SK-N-SH (cell line): ENCODE measurements around the gene BTG2. TPM values are rescaled to one million over a fixed set of nuclear protein-coding genes. Genes with fewer than 3 reads are reported as not detected.

Experiments
- CTCF ChIA-PET: fragments of 300-600, 350-600 bp; formaldehyde crosslinking; extraction: SDS; loops from one replicate; lab custom pipeline; 2021; lab: Yijun Ruan, JAX
- POLR2A ChIA-PET: fragments of 350-600 bp; sonication (Branson Sonifier 250); formaldehyde crosslinking; extraction: SDS; loops from one replicate; lab custom pipeline; 2020; ENCODE audit warnings: antibody characterized with exemption, inconsistent platforms; lab: Yijun Ruan, JAX
- DNase-seq: peaks from one replicate; pipeline ENCODE4 v3.0.0; 2012
- H2AFZ ChIP-seq: fragments of 200-600 bp; sonication (generic); 2 replicates; pipeline ENCODE4 v1.8.1; 2016; ENCODE audit warnings: antibody characterized with exemption, mild to moderate bottlenecking, low read depth
- H3F3A ChIP-seq: fragments of 200-600 bp; sonication (generic); replicated peaks from 2 replicates; pipeline ENCODE3; 2016; ENCODE audit warnings: antibody characterized with exemption, mild to moderate bottlenecking; ENCODE audit not compliant: insufficient read depth
- H3K27ac ChIP-seq, 2 experiments: fragments of 200-500 bp in 1 of 2; fragments of 200-600 bp in 1 of 2; sonication (Bioruptor generic) in 1 of 2; sonication (generic), shearing (Covaris generic) in 1 of 2; 2 replicates each; pipeline versions ENCODE4 v1.5.1 to v1.6.1; 2014 to 2016; ENCODE audit warnings: low read depth in 2 of 2, inconsistent platforms in 1 of 2, low read length in 1 of 2, mild to moderate bottlenecking in 1 of 2, mixed read lengths in 1 of 2
- H3K27me3 ChIP-seq: fragments of 200-600 bp; sonication (generic), shearing (Covaris generic); 2 replicates; pipeline ENCODE4 v1.6.1; 2016; ENCODE audit warnings: mixed run types; ENCODE audit not compliant: insufficient read depth
- H3K36me3 ChIP-seq, 2 experiments: fragments of 200-500 bp in 1 of 2; fragments of 200-600 bp in 1 of 2; sonication (Bioruptor generic) in 1 of 2; sonication (generic) in 1 of 2; replicated peaks in 1 of 2; 2 replicates each; pipeline versions ENCODE3 to v1.5.1; 2014 to 2016; ENCODE audit warnings: low read length in 1 of 2, mild to moderate bottlenecking in 1 of 2; ENCODE audit not compliant: insufficient read depth in 2 of 2, control insufficient read depth in 1 of 2
- H3K4me1 ChIP-seq, 2 experiments: fragments of 200-500 bp in 1 of 2; fragments of 200-600 bp in 1 of 2; sonication (Bioruptor generic) in 1 of 2; sonication (generic), shearing (Covaris generic) in 1 of 2; 2 replicates each; pipeline versions ENCODE4 v1.5.1 to v1.6.1; 2014 to 2016; ENCODE audit warnings: low read depth in 1 of 2, low read length in 1 of 2, mixed run types in 1 of 2; ENCODE audit not compliant: insufficient read depth in 2 of 2, control insufficient read depth in 1 of 2
- H3K4me2 ChIP-seq: fragments of 200-600 bp; sonication (generic), shearing (Covaris generic); 2 replicates; pipeline ENCODE4 v1.6.1; 2017; ENCODE audit warnings: mixed run types
- H3K4me3 ChIP-seq, 2 experiments: fragments of 200-500 bp in 1 of 2; fragments of 200-600 bp in 1 of 2; sonication (Bioruptor generic) in 1 of 2; sonication (generic), shearing (Covaris generic) in 1 of 2; 2 replicates each; pipeline versions ENCODE4 v1.5.1 to v1.8.1; 2014 to 2016; ENCODE audit warnings: low read depth in 2 of 2, inconsistent platforms in 1 of 2, low read length in 1 of 2, mild to moderate bottlenecking in 1 of 2, mixed read lengths in 1 of 2, moderate library complexity in 1 of 2
- H3K79me2 ChIP-seq: fragments of 200-600 bp; sonication (generic); 2 replicates; pipeline ENCODE4 v1.8.1; 2017; ENCODE audit warnings: mild to moderate bottlenecking; ENCODE audit not compliant: insufficient read depth
- H3K9ac ChIP-seq: fragments of 200-600 bp; sonication (generic); 2 replicates; pipeline ENCODE4 v1.6.1; 2017; ENCODE audit warnings: mixed run types
- H3K9me2 ChIP-seq: fragments of 200-600 bp; sonication (generic); 2 replicates; pipeline ENCODE4 v1.6.1; 2017; ENCODE audit warnings: mixed run types
- H3K9me3 ChIP-seq: fragments of 200-600 bp; sonication (generic); 2 replicates; pipeline ENCODE4 v1.6.1; 2017; ENCODE audit warnings: mixed run types, mild to moderate bottlenecking, moderate library complexity
- H4K20me1 ChIP-seq: fragments of 200-600 bp; sonication (generic); 2 replicates; pipeline ENCODE4 v1.6.1; 2017; ENCODE audit warnings: mild to moderate bottlenecking, mixed run types; ENCODE audit not compliant: insufficient read depth
- CHD2 ChIP-seq: fragments of 150-350 bp; IDR thresholded peaks from 2 replicates; pipeline ENCODE4 v1.6.1; 2018; ENCODE audit warnings: low read length; ENCODE audit not compliant: partially characterized antibody
- ELF1 ChIP-seq: IDR thresholded peaks from 2 replicates; pipeline ENCODE4 v1.4.0; 2012
- EP300 ChIP-seq, 2 experiments: IDR thresholded peaks; 2 replicates each; pipeline versions ENCODE4 v1.4.0 to v1.6.1; 2012; ENCODE audit warnings: borderline replicate concordance in 1 of 2, low read depth in 1 of 2, low read length in 1 of 2
- FOXJ3 ChIP-seq: sonication (generic); formaldehyde crosslinking; IDR thresholded peaks from 2 replicates; pipeline ENCODE4 v1.5.1; 2020; ENCODE audit warnings: mild to moderate bottlenecking, missing genetic modification reagents
- GABPA ChIP-seq: IDR thresholded peaks from 2 replicates; pipeline ENCODE4 v1.4.0; 2012; ENCODE audit warnings: low read depth, mild to moderate bottlenecking
- JUND ChIP-seq: IDR thresholded peaks from 2 replicates; pipeline ENCODE4 v1.4.0; 2012
- MEF2A ChIP-seq: IDR thresholded peaks from 2 replicates; pipeline ENCODE4 v1.4.0; 2012; ENCODE audit warnings: low read depth, borderline replicate concordance
- NFIC ChIP-seq: IDR thresholded peaks from 2 replicates; pipeline ENCODE4 v1.4.0; 2012; ENCODE audit warnings: borderline replicate concordance
- PBX3 ChIP-seq: IDR thresholded peaks from 2 replicates; pipeline ENCODE4; 2012
- REST ChIP-seq: IDR thresholded peaks from 2 replicates; pipeline ENCODE4 v1.6.1; 2012; ENCODE audit warnings: mild to moderate bottlenecking, low read depth, low read length, moderate library complexity
- TAF1 ChIP-seq: IDR thresholded peaks from 2 replicates; pipeline ENCODE4 v1.6.1; 2012; ENCODE audit warnings: low read depth, mild to moderate bottlenecking, low read length, moderate library complexity, borderline replicate concordance
- USF1 ChIP-seq: IDR thresholded peaks from 2 replicates; pipeline ENCODE4 v1.4.0; 2012; ENCODE audit warnings: low read depth, borderline replicate concordance
- ZBTB33 ChIP-seq: IDR thresholded peaks from 2 replicates; pipeline ENCODE4 v1.4.0; 2012; ENCODE audit warnings: low read depth, borderline replicate concordance
- WGBS: methylation state at CpG from one replicate; pipeline ENCODE4 v1.1.6; 2017; ENCODE audit warnings: low lambda C conversion rate; 5-methylcytosine and 5-hydroxymethylcytosine counted together
- polyA plus RNA-seq, 3 experiments: library from polyadenylated mRNA; depleted of rRNA; stranded (reverse); fragments of >200 nt; gene quantifications; 2 replicates each; pipeline ENCODE4 v1.2.3, GENCODE V29; 2012

Gene BTG2
- polyA plus RNA-seq, 1 of the 3 experiments (the other 2 are of a cell fraction), result 26.2 TPM

GRCh38 chr1:203353486-203353885 lies 48.2 kb downstream of the BTG2 start:
- no peak for DNase-seq
- no peak overlapping the region for H2AFZ ChIP-seq
- H3K4me3 ChIP-seq, result no peak overlapping the region
- H3K79me2 ChIP-seq, result no peaks in the 10 kb centered on the region
- ChIA-PET CTCF (interaction anchor here (1.1 to 27.9 kb wide), 6 partner anchors 13 to 137 kb away, joined by 3 to 817 read pairs (median 6); no protein-coding TSS in a partner anchor), POLR2A (no interaction called here)
- no peaks in the 10 kb centered on the region for H3F3A ChIP-seq
- H3K9ac ChIP-seq, result no peak overlapping the region
- no peaks in the 10 kb centered on the region for H3K36me3 ChIP-seq
- H3K4me2 ChIP-seq, result no peak overlapping the region
- H3K27me3 ChIP-seq, result peaks cover 55% of the 10 kb centered on the region; the same call in 1 of the 2 replicates
- no peaks in the 10 kb centered on the region for H3K9me2 ChIP-seq
- no peaks in the 10 kb centered on the region for H4K20me1 ChIP-seq
- no peak overlapping the region for H3K27ac ChIP-seq
- no peaks in the 10 kb centered on the region for H3K9me3 ChIP-seq
- TF ChIP-seq ZBTB33 (no peak), GABPA (no peak), REST (no peak), NFIC (no peak), ELF1 (no peak), USF1 (no peak), JUND (no peak), TAF1 (no peak), PBX3 (no peak), EP300 (IDR thresholded peaks at IDR 0.05; ENCODE audit: borderline replicate concordance in 1 of 2, low read depth in 1 of 2, low read length in 1 of 2) (no peak), FOXJ3 (no peak), CHD2 (no peak), MEF2A (no peak)
- no peaks in the 10 kb centered on the region for H3K4me1 ChIP-seq
- 45% methylated on average over 8 of the region's 8 CpGs for WGBS
